ENCODE results near the gene IFFO2.

IFFO2 gene

DNA sequence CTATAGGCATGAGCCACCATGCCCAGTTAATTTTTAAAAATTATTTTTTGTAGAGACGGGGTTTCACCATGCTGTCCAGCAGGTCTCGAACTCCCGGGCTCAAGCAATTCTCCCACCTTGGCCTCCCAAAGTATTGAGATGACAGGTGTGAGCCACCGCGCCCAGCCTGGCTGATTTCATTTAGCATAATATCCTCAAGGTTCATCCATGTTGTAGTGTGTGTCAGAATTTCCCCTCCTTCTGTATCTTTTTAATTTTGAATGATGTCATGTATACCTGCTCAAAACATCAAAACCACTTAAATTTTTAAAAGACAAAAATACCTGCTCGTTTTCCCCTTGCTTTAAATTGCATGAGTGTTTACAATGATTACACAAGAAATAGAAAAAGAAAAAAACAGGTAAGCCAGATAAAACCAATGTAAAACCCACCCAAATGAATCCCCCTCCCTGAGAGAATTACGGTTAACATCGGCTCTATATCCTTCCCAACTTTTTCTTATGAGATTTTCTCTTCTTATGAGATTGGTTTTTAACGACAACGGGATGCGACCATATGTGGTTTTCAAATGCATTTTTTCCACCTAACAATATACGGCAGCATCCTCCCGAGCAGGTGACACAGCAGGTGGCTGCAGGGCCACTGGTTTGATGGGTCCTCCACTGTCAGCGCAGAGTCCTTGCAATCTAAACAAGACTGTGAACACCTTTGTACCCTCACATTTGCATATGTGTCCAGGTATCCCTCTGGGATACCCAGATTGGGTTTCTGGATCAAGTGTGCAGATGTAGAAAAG, 22.1 kb downstream of the IFFO2 start:
- DNase-seq, result no peak

GRCh38 chr1:18932879-18933278, 23.6 kb downstream of the IFFO2 start:
- no peak for DNase-seq

DNA sequence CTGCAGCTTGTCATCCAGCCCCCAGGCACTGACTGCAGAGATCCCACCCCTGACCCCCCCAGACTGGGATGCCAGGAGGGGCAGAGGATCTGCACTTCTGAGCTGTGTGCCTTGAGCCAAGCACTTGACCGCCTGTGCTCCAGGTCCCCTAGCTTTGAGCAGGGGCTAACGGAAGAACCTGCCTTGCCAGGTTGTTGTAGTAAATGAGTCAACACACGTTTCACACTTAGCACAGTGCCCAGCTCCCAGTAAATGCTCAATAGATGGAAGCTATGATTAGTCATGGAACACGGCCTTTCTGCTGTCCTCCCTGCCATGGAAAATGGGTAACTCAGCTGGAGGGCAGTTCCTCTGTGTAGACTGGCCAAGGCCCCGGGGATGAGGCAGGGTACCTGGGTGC, 24.1 kb downstream of the IFFO2 start:
- no peak for DNase-seq

DNA sequence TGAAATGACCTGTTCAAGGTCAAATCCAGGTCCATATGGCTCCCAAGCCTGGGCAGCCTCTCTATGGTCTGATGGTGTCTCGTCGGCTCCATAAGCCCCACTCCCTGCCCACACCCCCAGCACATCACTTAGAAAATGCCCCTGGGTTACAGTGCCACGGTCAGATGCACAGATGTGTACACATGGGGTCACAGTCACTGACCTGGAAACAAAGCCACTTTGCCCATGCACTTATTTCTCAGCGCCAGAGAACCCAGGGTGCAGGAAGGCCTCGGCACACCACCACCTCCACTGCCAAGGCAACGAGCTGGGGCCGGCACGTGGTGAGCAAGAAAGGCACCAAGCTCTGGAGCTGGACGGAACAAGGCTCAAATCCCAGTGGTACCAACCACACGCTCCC, 24.7 kb downstream of the IFFO2 start:
- DNase-seq, result no peak

- no peak for DNase-seq
These were observed 26.8 kb downstream of the IFFO2 start for GRCh38 chr1:18929686-18930085.

DNA sequence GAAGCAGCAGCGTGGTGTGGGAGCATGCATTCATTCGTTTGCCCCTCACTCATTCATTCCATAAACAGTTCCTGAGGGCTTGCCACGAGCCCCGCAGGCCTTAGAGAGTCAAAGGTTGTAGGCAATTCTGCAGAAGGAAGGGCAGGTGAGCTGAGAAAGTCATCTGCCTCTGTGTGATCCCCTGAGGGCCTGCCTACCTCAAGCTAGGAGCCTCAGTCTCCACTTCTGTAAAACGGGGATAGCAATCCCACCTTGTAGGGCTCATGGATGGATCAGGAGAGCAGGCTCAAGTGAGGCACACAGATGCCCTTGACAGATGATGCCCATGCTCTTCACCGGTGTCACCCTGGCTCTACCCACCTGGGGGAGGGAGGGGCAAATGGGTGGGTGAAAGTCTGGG, 27.5 kb downstream of the IFFO2 start:
- DNase-seq, result no peak

DNA sequence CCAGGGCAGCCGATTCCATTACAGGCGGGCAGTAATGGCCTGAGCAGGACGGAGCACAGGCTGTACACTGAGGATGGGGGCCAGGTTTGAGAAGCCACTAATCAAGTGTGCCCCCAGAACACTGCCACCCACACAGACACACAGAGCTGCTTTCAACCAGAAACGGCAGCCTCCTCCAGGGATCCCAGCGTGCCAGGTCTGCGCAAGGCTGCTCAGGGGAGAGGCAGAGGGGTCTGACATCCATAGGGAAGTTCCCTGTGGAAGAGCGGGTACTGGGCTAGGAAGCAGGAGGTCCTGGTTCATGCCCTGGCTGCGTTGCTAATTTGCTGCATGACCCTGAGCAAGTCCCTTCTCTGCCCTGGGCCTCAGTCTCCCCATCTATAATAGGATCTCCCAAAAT, 28.1 kb downstream of the IFFO2 start:
- DNase-seq, result no peak

DNA sequence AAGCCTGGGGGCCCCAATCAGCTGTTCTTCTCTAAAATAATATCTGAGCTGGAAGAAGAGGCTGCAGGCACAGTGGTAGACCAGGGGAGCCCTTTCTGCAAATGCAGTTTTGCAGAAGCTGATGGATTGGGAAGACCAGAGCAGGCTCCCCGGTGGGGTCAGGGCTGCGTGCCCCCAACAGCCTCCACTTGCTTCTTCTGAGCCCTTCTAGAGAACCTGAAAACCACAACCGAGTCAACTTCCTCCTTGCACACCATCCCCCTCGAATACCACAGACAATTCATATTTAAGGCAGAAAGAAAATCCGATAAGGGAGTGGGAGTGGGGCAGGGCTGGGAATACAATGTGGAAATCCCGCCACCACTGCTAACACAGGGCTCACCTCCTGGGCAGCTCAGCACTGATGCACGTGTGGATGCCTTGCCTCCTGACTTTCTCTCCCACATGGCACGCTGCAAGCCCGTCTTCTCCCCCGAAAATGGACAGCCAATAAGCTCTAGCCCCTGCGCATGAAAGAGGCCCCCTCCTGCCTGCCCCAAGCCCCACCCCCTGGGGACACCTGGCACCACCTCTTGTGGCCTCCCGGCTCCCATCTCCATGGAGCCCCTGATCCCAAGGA, 28.7 kb downstream of the IFFO2 start:
- no peak for DNase-seq

- no peak for DNase-seq
These were observed 29.3 kb downstream of the IFFO2 start for GRCh38 chr1:18927082-18927653.

GRCh38 chr1:18926315-18927081, 30.0 kb downstream of the IFFO2 start:
- DNase-seq, result peak; percentile 89

DNA sequence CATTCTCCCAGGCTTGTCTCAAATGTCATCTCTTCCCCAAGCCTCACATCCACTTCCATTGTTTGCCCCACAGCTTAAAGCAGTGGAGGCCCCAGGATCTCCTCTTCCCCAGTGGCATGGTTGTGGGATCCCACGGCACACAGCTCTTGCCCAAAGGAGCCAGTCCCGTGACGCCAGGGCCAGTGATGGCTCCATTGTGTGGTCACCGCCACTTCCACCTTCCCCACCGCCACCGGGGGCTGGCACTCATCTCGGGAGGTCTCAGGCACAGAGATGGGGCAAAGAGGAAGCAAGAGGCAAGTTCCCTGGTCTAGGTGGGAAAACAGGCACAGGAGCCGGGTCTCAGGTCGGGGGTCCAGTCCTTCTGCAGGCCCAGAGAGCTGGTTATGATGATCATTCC, 31.2 kb downstream of the IFFO2 start:
- DNase-seq, result no peak

- no peak for DNase-seq
These were observed 32.2 kb downstream of the IFFO2 start for GRCh38 chr1:18924221-18924691.

- DNase-seq, result peak; percentile 34
These were observed 32.7 kb downstream of the IFFO2 start for GRCh38 chr1:18923756-18924211.

DNA sequence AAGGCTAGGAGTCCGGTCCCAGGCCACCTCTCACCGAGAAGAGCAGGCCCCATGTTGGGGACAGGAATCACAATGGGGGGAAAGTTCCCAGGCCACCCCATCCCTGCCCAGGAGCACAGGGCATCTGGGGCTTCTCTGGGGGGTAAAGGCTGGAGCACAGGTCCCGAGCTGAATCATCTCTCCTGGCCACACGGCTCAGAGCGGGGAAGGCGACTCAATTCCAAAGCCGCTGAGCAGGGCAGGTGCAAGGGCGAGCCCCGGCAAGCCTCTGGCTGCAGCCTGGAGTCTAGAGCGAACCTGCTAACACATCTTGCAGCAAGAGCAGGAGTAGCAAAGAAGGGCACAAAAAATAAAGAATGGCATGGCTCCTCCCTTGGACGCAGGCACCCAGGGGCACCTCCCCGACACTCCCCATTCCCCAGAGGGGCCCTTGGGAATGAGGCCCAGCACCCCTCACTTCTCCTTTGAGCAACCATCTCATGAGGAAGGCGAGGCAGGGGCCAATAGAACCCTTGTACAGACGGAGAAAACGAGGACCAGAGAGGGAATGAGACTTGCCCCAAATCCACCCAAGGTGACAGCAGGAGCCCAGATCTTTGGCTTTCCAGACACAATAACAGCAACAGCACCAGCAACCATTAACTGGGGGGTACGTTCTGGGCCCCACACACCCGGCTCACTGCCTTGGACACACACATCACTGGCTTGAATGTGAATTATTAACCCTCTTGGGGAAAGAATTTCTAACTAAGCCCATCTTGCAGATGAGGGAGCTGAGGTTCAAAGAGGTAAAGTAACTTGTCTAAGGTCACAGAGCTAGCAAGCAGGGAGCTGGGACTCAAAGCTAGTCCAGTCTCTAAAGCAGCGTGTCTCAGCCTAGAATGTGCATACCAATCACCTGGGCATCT, 33.4 kb downstream of the IFFO2 start:
- DNase-seq, result no peak

DNA sequence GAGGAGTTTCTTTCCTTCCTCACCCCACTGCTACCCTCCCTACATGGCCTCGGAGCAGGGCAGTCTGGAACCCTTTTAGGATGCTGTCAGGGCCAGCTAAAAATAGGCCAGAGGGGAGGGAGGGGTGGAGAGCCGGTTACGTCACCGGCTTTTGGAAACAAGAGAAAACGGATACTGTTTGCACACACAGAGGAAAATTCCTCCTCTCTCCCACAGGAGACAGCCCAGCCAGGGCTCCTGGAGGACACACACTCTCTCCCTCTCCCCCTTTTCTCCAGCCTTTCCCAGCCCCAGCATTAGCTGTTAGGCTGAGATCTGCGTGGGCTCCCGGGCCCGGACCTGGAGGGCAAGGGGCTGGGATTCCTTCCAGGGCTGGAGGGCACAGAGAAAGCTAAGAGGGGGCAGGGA, 34.2 kb downstream of the IFFO2 start:
- no peak for DNase-seq

GRCh38 chr1:18921516-18922251, 34.8 kb downstream of the IFFO2 start:
- DNase-seq, result no peak

DNA sequence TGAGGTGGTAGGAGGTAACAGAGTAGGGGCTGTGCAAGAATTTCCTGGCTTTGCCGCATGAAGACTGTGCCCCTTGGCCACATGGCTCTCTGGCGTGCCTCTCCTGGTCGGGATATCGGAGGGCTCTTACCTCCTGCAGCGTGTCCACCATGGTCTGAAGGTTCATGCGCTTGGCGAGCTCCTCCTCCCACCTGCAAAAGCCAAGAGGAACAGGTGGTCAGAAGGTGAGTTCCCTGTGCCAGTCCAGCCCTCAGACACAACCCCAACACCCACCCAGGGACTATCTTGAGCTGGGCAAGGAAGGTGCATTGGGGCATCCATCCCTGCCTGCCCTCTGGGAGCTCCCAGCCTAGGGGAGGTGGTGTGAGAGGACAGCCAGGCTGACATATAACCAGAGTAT, 35.5 kb downstream of the IFFO2 start:
- DNase-seq, result no peak

DNA sequence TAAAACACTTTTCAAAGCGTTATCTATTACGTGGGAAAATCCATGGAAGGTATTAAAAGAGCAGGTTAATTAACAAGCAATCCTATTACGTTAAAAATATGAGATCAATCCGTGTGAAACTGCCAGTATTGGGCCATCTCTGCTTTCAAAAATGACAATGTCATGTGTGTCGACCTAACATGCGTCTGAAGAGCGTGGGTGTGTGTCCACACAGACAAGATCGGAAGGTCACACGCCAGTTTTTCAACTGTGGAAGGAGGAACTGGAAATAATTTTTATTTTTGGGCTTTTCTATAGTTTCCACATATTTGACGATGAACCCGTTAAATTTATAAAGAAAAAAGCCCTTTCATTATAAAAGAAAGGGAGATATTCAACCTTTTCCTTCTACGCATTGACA, 36.5 kb downstream of the IFFO2 start:
- DNase-seq, result no peak

DNA sequence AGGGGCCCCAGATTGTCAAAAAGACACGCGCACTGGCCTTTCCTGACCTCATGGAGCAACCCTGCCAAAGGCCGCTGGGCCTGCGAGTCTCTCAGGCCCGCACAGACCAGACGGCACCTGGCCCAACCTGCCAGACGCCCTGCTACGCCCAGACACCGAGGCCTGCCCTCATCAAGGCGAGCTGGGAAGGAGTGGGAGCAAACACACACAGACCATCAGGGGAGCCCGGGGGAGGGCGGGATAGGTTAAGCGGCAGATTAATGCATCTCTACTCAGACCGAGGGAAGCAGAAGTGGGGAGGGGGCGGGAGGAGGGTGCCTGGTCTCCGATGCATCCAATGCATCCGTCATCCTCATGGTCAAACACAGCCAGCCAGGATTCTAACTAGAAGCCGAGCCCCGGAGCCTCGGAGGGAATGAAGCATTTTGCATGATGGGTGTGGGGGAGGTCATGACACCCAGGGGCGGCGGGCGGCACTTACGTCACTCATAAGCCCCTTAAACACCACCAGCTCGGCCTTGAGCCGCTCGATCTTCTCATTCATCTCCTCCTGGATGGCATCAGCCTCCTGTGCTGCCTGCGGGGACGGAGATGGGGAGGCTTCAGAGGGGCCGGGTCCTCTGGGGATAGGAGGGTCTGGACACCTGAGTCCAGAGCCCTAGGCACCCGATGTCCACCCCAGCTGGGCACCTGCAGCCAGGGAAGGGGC, 37.1 kb downstream of the IFFO2 start:
- no peak for DNase-seq

GRCh38 chr1:18918417-18918816, 38.1 kb downstream of the IFFO2 start:
- DNase-seq, result no peak
